Mesothelial cell of epicardium (in vitro differentiated cells): Measurements from ENCODE around the gene MAD1L1. TPM values are rescaled to one million over a fixed set of nuclear protein-coding genes. Genes with fewer than 3 reads are reported as not detected.

Experiments used
- DNase-seq, 2 experiments: peaks; one replicate each; pipeline ENCODE4 v3.0.0; 2021; ENCODE audit warnings: low spot score in 2 of 2; ENCODE audit not compliant: unreplicated experiment in 2 of 2
- H3K27ac Mint-ChIP-seq: 2 replicates; pipeline ENCODE4 v1.8.0; 2021; ENCODE audit warnings: mixed read lengths
- H3K27me3 Mint-ChIP-seq: 2 replicates; pipeline ENCODE4 v1.8.0; 2021; ENCODE audit warnings: low read depth, mixed read lengths
- H3K36me3 Mint-ChIP-seq: 2 replicates; pipeline ENCODE4 v1.8.0; 2021; ENCODE audit warnings: mixed read lengths
- H3K4me1 Mint-ChIP-seq: 2 replicates; pipeline ENCODE4 v1.8.0; 2021; ENCODE audit warnings: mixed read lengths
- H3K4me3 Mint-ChIP-seq: 2 replicates; pipeline ENCODE4 v1.8.0; 2021; ENCODE audit warnings: mild to moderate bottlenecking, moderate library complexity, mixed read lengths
- H3K9me3 Mint-ChIP-seq: 2 replicates; pipeline ENCODE4 v1.8.0; 2021; ENCODE audit warnings: mixed read lengths
- total RNA-seq: library from RNA; stranded (reverse); gene quantifications from 3 replicates; pipeline ENCODE4 v1.2.1, GENCODE V29; 2021
- TF ChIP-seq, protein P1 (sequence below): fragments of 200-600 bp; sonication (generic); IDR thresholded peaks from one replicate; pipeline ENCODE4 v1.5.0; 2021; ENCODE audit warnings: antibody characterized with exemption; ENCODE audit not compliant: unreplicated experiment

MAD1L1 gene
- total RNA-seq, 1 donor from 2014 or later: 45.0 TPM

DNA sequence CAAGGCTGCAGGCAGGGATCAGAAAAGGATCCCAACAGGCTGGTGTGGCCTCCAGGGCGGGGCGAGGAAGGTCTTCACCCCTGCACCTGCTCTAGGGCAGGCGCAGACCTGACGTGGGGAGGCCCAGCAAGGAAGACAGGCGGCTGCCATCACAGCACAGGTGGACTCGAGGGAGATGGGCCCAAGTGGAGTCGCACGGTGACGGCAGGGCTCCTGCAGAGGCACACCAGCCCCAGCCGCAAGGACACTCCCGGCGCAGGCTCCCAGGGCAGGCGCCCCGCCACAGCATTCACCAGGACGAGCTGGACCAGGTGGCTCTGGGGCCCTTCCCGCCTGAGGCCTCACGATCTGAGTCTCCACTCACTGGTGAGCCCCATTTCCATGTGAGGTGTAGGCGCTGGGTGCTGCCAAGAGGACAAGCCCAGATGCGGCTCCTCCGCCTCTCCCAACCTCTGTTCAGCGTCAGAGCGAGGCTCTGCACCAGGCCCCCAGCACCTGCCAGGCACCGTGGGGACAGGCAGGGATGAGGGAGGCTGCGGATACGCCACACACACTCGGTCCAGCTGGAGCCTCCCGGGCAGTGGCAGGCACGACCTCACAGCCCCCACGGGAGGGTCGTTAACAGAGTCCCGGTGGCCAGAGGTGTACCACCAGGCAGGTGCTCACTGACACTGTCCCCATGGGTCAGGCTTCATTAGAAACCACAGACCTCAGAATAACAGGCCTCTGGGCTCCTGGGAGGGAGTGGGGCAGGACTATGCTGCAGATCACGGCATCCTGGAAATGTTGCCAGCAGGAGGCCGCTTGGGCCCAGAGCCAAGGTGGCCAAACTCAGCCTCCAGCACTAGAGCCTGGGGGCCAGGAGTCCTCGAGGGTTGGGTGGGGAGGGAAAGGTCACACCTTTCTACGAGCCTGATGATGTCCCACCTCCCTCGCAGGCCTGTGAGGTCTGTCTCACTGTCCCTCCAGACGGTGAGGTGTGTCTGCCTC, 111.6 kb downstream of the MAD1L1 start:
- no peak overlapping the region for H3K27ac Mint-ChIP-seq
- peaks cover 17% of the 10 kb centered on the region for H3K4me1 Mint-ChIP-seq
- H3K27me3 Mint-ChIP-seq: no peaks in the 10 kb centered on the region
- no peak for DNase-seq
- TF ChIP-seq, protein P1, sequence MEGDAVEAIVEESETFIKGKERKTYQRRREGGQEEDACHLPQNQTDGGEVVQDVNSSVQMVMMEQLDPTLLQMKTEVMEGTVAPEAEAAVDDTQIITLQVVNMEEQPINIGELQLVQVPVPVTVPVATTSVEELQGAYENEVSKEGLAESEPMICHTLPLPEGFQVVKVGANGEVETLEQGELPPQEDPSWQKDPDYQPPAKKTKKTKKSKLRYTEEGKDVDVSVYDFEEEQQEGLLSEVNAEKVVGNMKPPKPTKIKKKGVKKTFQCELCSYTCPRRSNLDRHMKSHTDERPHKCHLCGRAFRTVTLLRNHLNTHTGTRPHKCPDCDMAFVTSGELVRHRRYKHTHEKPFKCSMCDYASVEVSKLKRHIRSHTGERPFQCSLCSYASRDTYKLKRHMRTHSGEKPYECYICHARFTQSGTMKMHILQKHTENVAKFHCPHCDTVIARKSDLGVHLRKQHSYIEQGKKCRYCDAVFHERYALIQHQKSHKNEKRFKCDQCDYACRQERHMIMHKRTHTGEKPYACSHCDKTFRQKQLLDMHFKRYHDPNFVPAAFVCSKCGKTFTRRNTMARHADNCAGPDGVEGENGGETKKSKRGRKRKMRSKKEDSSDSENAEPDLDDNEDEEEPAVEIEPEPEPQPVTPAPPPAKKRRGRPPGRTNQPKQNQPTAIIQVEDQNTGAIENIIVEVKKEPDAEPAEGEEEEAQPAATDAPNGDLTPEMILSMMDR: no peak
- H3K36me3 Mint-ChIP-seq: no peaks in the 10 kb centered on the region
- H3K9me3 Mint-ChIP-seq: no peaks in the 10 kb centered on the region
- no peak overlapping the region for H3K4me3 Mint-ChIP-seq

DNA sequence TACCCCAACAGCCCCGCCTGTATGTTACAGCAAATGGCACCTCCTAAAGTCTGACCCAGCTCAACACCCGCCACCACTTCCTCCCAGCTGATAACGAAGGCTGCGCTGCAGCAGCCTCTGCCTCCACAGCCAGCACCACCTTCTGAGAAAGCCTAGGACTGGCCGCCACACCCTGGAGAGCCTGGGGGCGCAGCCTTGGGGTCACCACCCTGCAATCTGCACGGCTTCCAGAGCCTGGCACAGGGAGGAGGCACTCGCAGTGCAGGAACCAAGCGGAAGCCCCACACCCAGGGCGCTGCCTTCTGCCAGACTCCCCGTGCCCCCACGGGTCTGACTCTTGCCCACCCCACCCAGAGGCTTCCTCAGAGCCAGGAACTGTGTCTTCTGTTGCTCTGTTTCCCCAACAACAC, 112.5 kb downstream of the MAD1L1 start:
- Mint-ChIP-seq H3K36me3 (no peaks in the 10 kb centered on the region), H3K27ac (no peak overlapping the region), H3K4me3 (no peak overlapping the region), H3K4me1 (peaks cover 17% of the 10 kb centered on the region), H3K9me3 (no peaks in the 10 kb centered on the region), H3K27me3 (no peaks in the 10 kb centered on the region)
- DNase-seq: no peak
- TF ChIP-seq, protein P1: no peak

DNA sequence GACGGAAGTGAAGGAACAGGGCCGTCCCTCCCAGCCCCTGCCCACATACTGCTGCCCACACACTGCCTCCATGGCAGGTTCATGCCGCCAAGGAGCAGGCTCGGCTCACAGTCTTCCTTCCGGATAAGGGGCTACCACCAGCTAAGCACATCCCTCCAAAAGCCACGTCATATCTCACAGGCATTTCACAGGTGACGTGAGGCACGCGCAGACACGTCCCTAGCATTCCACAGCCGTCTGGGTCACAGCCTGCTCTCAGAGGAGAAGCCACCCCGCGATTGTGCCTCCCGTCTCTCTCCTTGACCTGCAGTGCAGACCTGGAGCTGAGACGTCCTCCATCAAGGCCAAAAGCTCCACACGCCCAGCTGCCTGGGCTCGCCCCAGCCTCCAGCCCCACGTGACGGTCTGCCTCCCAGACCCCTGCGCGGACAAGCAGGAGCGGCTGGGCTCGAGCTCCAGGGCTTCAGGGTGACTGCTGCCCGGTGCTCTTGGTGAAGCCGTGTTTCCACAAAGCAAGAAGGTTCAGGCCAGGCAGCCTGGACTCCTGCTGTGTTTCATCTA, 114.0 kb downstream of the MAD1L1 start:
- DNase-seq: no peak
- TF ChIP-seq, protein P1: no peak
- H3K27me3 Mint-ChIP-seq: no peaks in the 10 kb centered on the region
- H3K4me3 Mint-ChIP-seq: no peak overlapping the region
- H3K36me3 Mint-ChIP-seq: peaks cover 11% of the 10 kb centered on the region
- no peak overlapping the region for H3K27ac Mint-ChIP-seq
- no peaks in the 10 kb centered on the region for H3K9me3 Mint-ChIP-seq
- peaks cover 17% of the 10 kb centered on the region for H3K4me1 Mint-ChIP-seq

DNA sequence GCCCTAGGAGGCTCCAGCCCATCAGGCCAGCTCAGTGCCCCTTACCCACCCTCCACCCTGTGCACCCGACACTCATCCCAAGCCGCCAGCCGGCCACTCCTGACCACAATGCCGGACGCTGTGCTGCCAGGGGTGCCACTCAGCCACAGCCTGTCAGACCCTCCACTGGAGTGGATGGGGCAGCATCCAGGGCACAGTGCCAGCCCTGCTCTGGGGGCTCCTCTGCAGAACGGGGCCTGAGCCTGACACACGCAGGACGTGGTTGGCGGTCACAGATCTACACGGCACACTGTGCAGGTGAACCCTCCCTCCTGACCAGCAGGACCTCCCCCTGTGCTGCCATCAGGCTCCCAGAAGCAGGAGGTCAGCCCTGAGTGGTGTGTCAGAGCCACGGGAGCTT, 114.7 kb downstream of the MAD1L1 start:
- no peak overlapping the region for H3K27ac Mint-ChIP-seq
- TF ChIP-seq, protein P1: no peak
- peaks cover 13% of the 10 kb centered on the region for H3K36me3 Mint-ChIP-seq
- no peak overlapping the region for H3K4me3 Mint-ChIP-seq
- no peak for DNase-seq
- no peaks in the 10 kb centered on the region for H3K27me3 Mint-ChIP-seq
- no peaks in the 10 kb centered on the region for H3K9me3 Mint-ChIP-seq
- peaks cover 17% of the 10 kb centered on the region for H3K4me1 Mint-ChIP-seq

DNA sequence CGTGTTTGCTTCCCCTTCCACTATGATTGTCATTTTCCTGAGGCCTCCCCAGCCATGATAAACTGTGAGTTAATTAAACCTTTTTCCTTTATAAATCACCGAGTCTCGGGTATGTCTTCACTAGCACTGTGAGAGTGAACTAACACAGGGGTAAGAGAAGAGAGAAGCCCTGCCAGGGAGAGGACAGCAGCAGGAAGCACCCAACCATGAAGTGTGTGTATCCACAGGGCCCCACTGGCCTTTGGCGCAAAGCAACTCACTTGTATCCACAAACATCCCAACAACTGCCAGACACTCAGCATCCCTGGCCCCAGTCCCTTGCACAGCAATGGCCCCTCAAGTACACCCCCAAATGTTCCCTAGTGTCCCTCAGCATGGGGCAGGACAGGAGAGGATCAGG, 115.1 kb downstream of the MAD1L1 start:
- H3K27me3 Mint-ChIP-seq: no peaks in the 10 kb centered on the region
- no peaks in the 10 kb centered on the region for H3K9me3 Mint-ChIP-seq
- TF ChIP-seq, protein P1: no peak
- no peak overlapping the region for H3K4me3 Mint-ChIP-seq
- DNase-seq: no peak
- peaks cover 13% of the 10 kb centered on the region for H3K36me3 Mint-ChIP-seq
- H3K27ac Mint-ChIP-seq: no peak overlapping the region
- H3K4me1 Mint-ChIP-seq: peaks cover 17% of the 10 kb centered on the region
